ENCODE data around the gene SLC11A1. TPM values are rescaled to one million over a fixed set of nuclear protein-coding genes. Genes with fewer than 3 reads are reported as not detected.

SLC11A1 gene
- total RNA-seq, 1 experiment from 2014 or later: 1.2 TPM

GRCh38 chr2:218403810-218404209 is 21.7 kb downstream of the SLC11A1 start:
- no peak for DNase-seq (ENCODE audit: extremely low read depth, low read depth)

GRCh38 chr2:218404351-218405085 is 22.4 kb downstream of the SLC11A1 start:
- no peak for DNase-seq (ENCODE audit: extremely low read depth, low read depth)

GRCh38 chr2:218405086-218405745 is 23.1 kb downstream of the SLC11A1 start:
- DNase-seq (ENCODE audit: extremely low read depth, low read depth): no peak

- no peak for DNase-seq (ENCODE audit: extremely low read depth, low read depth)
These were observed 23.7 kb downstream of the SLC11A1 start for GRCh38 chr2:218405746-218406208.

GRCh38 chr2:218406209-218406948 is 24.3 kb downstream of the SLC11A1 start:
- DNase-seq (ENCODE audit: extremely low read depth, low read depth): peak; percentile 94

GRCh38 chr2:218406949-218407618 is 25.0 kb downstream of the SLC11A1 start:
- no peak for DNase-seq (ENCODE audit: extremely low read depth, low read depth)

GRCh38 chr2:218407717-218408116 is 25.6 kb downstream of the SLC11A1 start:
- no peak for DNase-seq (ENCODE audit: extremely low read depth, low read depth)

GRCh38 chr2:218418321-218418716 is 36.2 kb downstream of the SLC11A1 start:
- no peak for DNase-seq (ENCODE audit: extremely low read depth, low read depth)

GRCh38 chr2:218418717-218419458 is 36.8 kb downstream of the SLC11A1 start, which contains the start of gene VIL1:
TSS of gene VIL1 (plus strand) at chr2:218419123. CDS start at chr2:218423779, 4,656 bp downstream.
- DNase-seq (ENCODE audit: extremely low read depth, low read depth): no peak

- no peak for DNase-seq (ENCODE audit: extremely low read depth, low read depth)
These were observed 37.6 kb downstream of the SLC11A1 start for GRCh38 chr2:218419630-218420216.

- DNase-seq (ENCODE audit: extremely low read depth, low read depth): no peak
These were observed 39.0 kb downstream of the SLC11A1 start for GRCh38 chr2:218421027-218421426.

- DNase-seq (ENCODE audit: extremely low read depth, low read depth): no peak
These were observed 40.5 kb downstream of the SLC11A1 start for GRCh38 chr2:218422403-218423086.

- no peak for DNase-seq (ENCODE audit: extremely low read depth, low read depth)
These were observed 41.5 kb downstream of the SLC11A1 start for GRCh38 chr2:218423584-218423983.

GRCh38 chr2:218425531-218425930 is 43.5 kb downstream of the SLC11A1 start:
- DNase-seq (ENCODE audit: extremely low read depth, low read depth): no peak

GRCh38 chr2:218427741-218428140 is 45.7 kb downstream of the SLC11A1 start:
- no peak for DNase-seq (ENCODE audit: extremely low read depth, low read depth)

GRCh38 chr2:218428846-218429558 is 46.9 kb downstream of the SLC11A1 start:
- no peak for DNase-seq (ENCODE audit: extremely low read depth, low read depth)

- DNase-seq (ENCODE audit: extremely low read depth, low read depth): no peak
These were observed 48.0 kb downstream of the SLC11A1 start for GRCh38 chr2:218429911-218430692.

- DNase-seq (ENCODE audit: extremely low read depth, low read depth): no peak
These were observed 48.6 kb downstream of the SLC11A1 start for GRCh38 chr2:218430721-218431120.

All from NCI-H460 (cell line).